Measurements from ENCODE around the gene SOCS7.

SOCS7 gene

DNA sequence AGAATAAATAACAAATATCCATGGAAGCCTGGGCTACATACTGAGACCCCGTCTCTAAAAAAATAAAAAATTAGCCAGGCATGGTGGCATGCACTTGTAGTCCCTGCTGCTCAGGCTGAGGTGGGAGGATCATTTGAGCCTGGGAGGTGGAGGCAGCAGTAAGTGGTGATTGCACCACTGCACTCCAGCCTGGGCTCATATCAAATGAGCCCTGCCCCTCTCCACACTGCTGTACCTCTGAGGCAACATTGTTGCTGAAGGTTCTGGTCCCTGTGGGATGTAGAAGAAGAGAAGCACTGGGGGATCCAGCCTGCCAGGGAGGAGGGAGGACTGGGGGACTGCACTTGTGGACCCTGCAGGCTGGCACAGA is 65.2 kb downstream of the SOCS7 start:
- Mint-ChIP-seq H3K36me3 (ENCODE audit: low read depth) (no peaks in the 10 kb centered on the region), H3K4me1 (peaks cover 35% of the 10 kb centered on the region), H3K4me3 (peak overlapping the region in 2 of 3 experiments; percentile 47 to 54), H3K27me3 (ENCODE audit: low read depth) (peaks cover 42% of the 10 kb centered on the region), H3K9me3 (no peaks in the 10 kb centered on the region), H3K27ac (peak overlapping the region in 1 of 3 experiments; percentile 36)
- no peak for TF ChIP-seq CTCF (IDR thresholded peaks at IDR 0.05; ENCODE audit: unreplicated experiment in 3 of 3)

DNA sequence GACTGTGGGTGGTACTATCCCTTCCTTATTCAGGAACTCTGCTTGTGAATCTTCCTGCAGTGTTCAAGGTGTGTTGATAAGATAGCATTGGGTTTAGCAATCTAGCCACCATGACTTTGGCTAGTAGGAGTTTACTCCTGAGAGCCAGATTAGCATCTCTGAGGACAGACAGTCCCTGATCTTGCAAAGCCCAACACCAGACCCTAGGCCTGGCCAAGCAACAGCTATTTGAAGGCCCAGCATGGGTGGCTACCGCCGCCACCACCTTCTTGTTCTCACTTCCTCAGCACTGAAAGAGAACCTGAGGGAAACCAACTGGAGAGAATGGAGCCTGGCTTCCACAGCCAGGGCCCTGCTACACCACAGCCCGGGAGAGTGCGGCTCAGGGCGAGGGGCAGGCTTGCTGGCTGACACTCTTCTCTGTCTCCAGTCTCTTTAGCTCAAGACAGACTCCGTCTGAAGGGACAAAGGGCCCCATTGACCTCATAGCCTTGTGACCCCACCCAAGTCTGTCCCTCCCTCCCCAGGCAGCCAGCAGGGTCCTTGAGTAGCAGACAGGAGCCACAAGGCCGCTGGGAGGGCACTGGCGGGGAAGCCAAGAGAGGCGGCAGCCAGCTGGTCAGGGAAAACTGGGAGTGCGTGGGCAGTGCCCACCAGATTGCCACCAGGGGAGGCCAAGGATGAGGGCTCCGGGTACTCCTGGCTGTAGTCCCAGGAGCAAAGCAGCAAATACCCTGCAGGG is 65.7 kb downstream of the SOCS7 start:
- Mint-ChIP-seq H3K4me1 (peaks cover 41% of the 10 kb centered on the region), H3K36me3 (ENCODE audit: low read depth) (no peaks in the 10 kb centered on the region), H3K4me3 (peak overlapping the region in 2 of 3 experiments; percentile 47 to 54), H3K9me3 (no peaks in the 10 kb centered on the region), H3K27me3 (ENCODE audit: low read depth) (peaks cover 47% of the 10 kb centered on the region), H3K27ac (peak overlapping the region in 1 of 3 experiments; percentile 36)
- TF ChIP-seq CTCF (IDR thresholded peaks at IDR 0.05; ENCODE audit: unreplicated experiment in 3 of 3), result no peak

DNA sequence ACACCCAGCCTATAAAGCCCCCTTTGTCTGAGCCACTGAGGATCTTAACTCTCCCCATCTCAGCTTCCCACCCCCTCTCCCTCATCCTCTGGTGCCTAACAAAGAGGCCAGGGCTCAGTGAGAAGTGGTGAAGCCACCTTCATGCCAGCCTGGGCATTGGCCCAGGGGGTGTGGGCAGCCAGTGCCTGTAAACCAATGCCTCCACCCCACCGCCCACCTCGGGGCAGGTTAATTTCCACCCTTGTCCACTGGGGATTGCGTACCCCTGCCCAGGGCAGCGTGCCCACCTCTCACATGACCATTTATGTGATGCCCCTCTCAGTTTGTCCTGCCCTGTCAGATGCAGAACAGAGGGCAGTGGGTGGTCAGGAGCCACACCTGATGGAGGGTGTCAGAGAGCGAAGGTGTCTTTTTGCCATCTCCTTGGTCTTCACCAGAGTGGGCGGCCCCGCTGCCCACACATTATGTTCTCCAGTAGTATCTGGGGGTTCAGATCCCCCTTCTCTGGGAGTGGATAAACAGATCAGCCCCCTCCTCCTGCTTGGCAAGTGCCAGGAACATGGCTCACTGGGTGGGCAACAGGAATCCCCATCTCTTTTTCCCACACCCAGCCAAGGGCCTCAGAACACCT is 66.5 kb downstream of the SOCS7 start:
- Mint-ChIP-seq H3K4me3 (peak overlapping the region; percentile 88 to 93 (median 91)), H3K9me3 (no peaks in the 10 kb centered on the region), H3K27ac (peak overlapping the region in 1 of 3 experiments; percentile 67), H3K4me1 (peaks cover 48% of the 10 kb centered on the region), H3K36me3 (ENCODE audit: low read depth) (no peaks in the 10 kb centered on the region), H3K27me3 (ENCODE audit: low read depth) (peaks cover 47% of the 10 kb centered on the region)
- no peak for TF ChIP-seq CTCF (IDR thresholded peaks at IDR 0.05; ENCODE audit: unreplicated experiment in 3 of 3)

GRCh38 chr17:38418693-38419507 is 67.3 kb downstream of the SOCS7 start:
- peaks cover 54% of the 10 kb centered on the region for H3K4me1 Mint-ChIP-seq
- H3K9me3 Mint-ChIP-seq, result no peaks in the 10 kb centered on the region
- TF ChIP-seq CTCF (IDR thresholded peaks at IDR 0.05; ENCODE audit: unreplicated experiment in 3 of 3), result no peak
- peaks cover 49% of the 10 kb centered on the region for H3K27me3 Mint-ChIP-seq (ENCODE audit: low read depth)
- H3K36me3 Mint-ChIP-seq (ENCODE audit: low read depth), result no peaks in the 10 kb centered on the region
- H3K27ac Mint-ChIP-seq, result peak overlapping the region in 2 of 3 experiments; percentile 67 to 81
- H3K4me3 Mint-ChIP-seq, result peak overlapping the region; percentile 88 to 93 (median 91)

DNA sequence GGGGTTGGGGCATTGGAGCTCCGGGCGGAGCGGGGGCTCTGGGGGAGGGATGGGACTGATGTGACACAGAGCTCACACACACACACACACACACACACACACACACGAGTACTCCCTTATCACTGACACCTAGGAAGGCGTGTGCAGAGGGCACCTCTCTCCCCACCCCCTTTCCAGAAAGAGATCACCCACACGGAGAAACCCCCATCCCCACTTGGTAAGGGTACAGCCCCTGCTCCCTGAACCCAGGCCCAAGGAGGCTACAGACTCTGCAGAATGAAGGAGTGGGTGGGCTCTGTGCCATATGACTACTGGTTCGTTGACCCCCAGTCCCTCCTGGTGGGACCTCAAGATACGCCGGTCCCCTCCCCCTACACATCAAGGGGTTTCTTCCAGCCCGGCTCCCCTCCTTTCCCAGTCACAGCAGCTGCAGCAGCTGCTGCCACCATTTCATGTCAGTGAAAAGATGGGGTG is 67.9 kb downstream of the SOCS7 start:
- H3K4me1 Mint-ChIP-seq, result peaks cover 60% of the 10 kb centered on the region
- H3K9me3 Mint-ChIP-seq, result no peaks in the 10 kb centered on the region
- TF ChIP-seq CTCF (IDR thresholded peaks at IDR 0.05; ENCODE audit: unreplicated experiment in 3 of 3), result no peak
- H3K27ac Mint-ChIP-seq, result no peak overlapping the region
- no peaks in the 10 kb centered on the region for H3K36me3 Mint-ChIP-seq (ENCODE audit: low read depth)
- H3K27me3 Mint-ChIP-seq (ENCODE audit: low read depth), result peaks cover 50% of the 10 kb centered on the region
- peak overlapping the region; percentile 81 to 89 (median 83) for H3K4me3 Mint-ChIP-seq

All from nephron (organoid).